SK-N-SH (cell line): Measurements from ENCODE around the gene RHOBTB1. TPM values are rescaled to one million over a fixed set of nuclear protein-coding genes. Genes with fewer than 3 reads are reported as not detected.

Source experiments
- CTCF ChIA-PET: fragments of 300-600, 350-600 bp; formaldehyde crosslinking; extraction: SDS; loops from one replicate; lab custom pipeline; 2021; lab: Yijun Ruan, JAX
- POLR2A ChIA-PET: fragments of 350-600 bp; sonication (Branson Sonifier 250); formaldehyde crosslinking; extraction: SDS; loops from one replicate; lab custom pipeline; 2020; ENCODE audit warnings: antibody characterized with exemption, inconsistent platforms; lab: Yijun Ruan, JAX
- DNase-seq: peaks from one replicate; pipeline ENCODE4 v3.0.0; 2012
- H2AFZ ChIP-seq: fragments of 200-600 bp; sonication (generic); 2 replicates; pipeline ENCODE4 v1.8.1; 2016; ENCODE audit warnings: antibody characterized with exemption, mild to moderate bottlenecking, low read depth
- H3F3A ChIP-seq: fragments of 200-600 bp; sonication (generic); replicated peaks from 2 replicates; pipeline ENCODE3; 2016; ENCODE audit warnings: antibody characterized with exemption, mild to moderate bottlenecking; ENCODE audit not compliant: insufficient read depth
- H3K27ac ChIP-seq, 2 experiments: fragments of 200-500 bp in 1 of 2; fragments of 200-600 bp in 1 of 2; sonication (Bioruptor generic) in 1 of 2; sonication (generic), shearing (Covaris generic) in 1 of 2; 2 replicates each; pipeline versions ENCODE4 v1.5.1 to v1.6.1; 2014 to 2016; ENCODE audit warnings: low read depth in 2 of 2, inconsistent platforms in 1 of 2, low read length in 1 of 2, mild to moderate bottlenecking in 1 of 2, mixed read lengths in 1 of 2
- H3K27me3 ChIP-seq: fragments of 200-600 bp; sonication (generic), shearing (Covaris generic); 2 replicates; pipeline ENCODE4 v1.6.1; 2016; ENCODE audit warnings: mixed run types; ENCODE audit not compliant: insufficient read depth
- H3K36me3 ChIP-seq, 2 experiments: fragments of 200-500 bp in 1 of 2; fragments of 200-600 bp in 1 of 2; sonication (Bioruptor generic) in 1 of 2; sonication (generic) in 1 of 2; replicated peaks in 1 of 2; 2 replicates each; pipeline versions ENCODE3 to v1.5.1; 2014 to 2016; ENCODE audit warnings: low read length in 1 of 2, mild to moderate bottlenecking in 1 of 2; ENCODE audit not compliant: insufficient read depth in 2 of 2, control insufficient read depth in 1 of 2
- H3K4me1 ChIP-seq, 2 experiments: fragments of 200-500 bp in 1 of 2; fragments of 200-600 bp in 1 of 2; sonication (Bioruptor generic) in 1 of 2; sonication (generic), shearing (Covaris generic) in 1 of 2; 2 replicates each; pipeline versions ENCODE4 v1.5.1 to v1.6.1; 2014 to 2016; ENCODE audit warnings: low read depth in 1 of 2, low read length in 1 of 2, mixed run types in 1 of 2; ENCODE audit not compliant: insufficient read depth in 2 of 2, control insufficient read depth in 1 of 2
- H3K4me2 ChIP-seq: fragments of 200-600 bp; sonication (generic), shearing (Covaris generic); 2 replicates; pipeline ENCODE4 v1.6.1; 2017; ENCODE audit warnings: mixed run types
- H3K4me3 ChIP-seq, 2 experiments: fragments of 200-500 bp in 1 of 2; fragments of 200-600 bp in 1 of 2; sonication (Bioruptor generic) in 1 of 2; sonication (generic), shearing (Covaris generic) in 1 of 2; 2 replicates each; pipeline versions ENCODE4 v1.5.1 to v1.8.1; 2014 to 2016; ENCODE audit warnings: low read depth in 2 of 2, inconsistent platforms in 1 of 2, low read length in 1 of 2, mild to moderate bottlenecking in 1 of 2, mixed read lengths in 1 of 2, moderate library complexity in 1 of 2
- H3K79me2 ChIP-seq: fragments of 200-600 bp; sonication (generic); 2 replicates; pipeline ENCODE4 v1.8.1; 2017; ENCODE audit warnings: mild to moderate bottlenecking; ENCODE audit not compliant: insufficient read depth
- H3K9ac ChIP-seq: fragments of 200-600 bp; sonication (generic); 2 replicates; pipeline ENCODE4 v1.6.1; 2017; ENCODE audit warnings: mixed run types
- H3K9me2 ChIP-seq: fragments of 200-600 bp; sonication (generic); 2 replicates; pipeline ENCODE4 v1.6.1; 2017; ENCODE audit warnings: mixed run types
- H3K9me3 ChIP-seq: fragments of 200-600 bp; sonication (generic); 2 replicates; pipeline ENCODE4 v1.6.1; 2017; ENCODE audit warnings: mixed run types, mild to moderate bottlenecking, moderate library complexity
- H4K20me1 ChIP-seq: fragments of 200-600 bp; sonication (generic); 2 replicates; pipeline ENCODE4 v1.6.1; 2017; ENCODE audit warnings: mild to moderate bottlenecking, mixed run types; ENCODE audit not compliant: insufficient read depth
- CHD2 ChIP-seq: fragments of 150-350 bp; IDR thresholded peaks from 2 replicates; pipeline ENCODE4 v1.6.1; 2018; ENCODE audit warnings: low read length; ENCODE audit not compliant: partially characterized antibody
- ELF1 ChIP-seq: IDR thresholded peaks from 2 replicates; pipeline ENCODE4 v1.4.0; 2012
- EP300 ChIP-seq, 2 experiments: IDR thresholded peaks; 2 replicates each; pipeline versions ENCODE4 v1.4.0 to v1.6.1; 2012; ENCODE audit warnings: borderline replicate concordance in 1 of 2, low read depth in 1 of 2, low read length in 1 of 2
- EZH2phosphoT487 ChIP-seq: fragments of 200-600 bp; sonication (generic); IDR thresholded peaks from 2 replicates; pipeline ENCODE4 v1.6.1; 2017; ENCODE audit warnings: low read depth, mixed run types, mild to moderate bottlenecking, antibody characterized with exemption, moderate library complexity, borderline replicate concordance
- GABPA ChIP-seq: IDR thresholded peaks from 2 replicates; pipeline ENCODE4 v1.4.0; 2012; ENCODE audit warnings: low read depth, mild to moderate bottlenecking
- MEF2A ChIP-seq: IDR thresholded peaks from 2 replicates; pipeline ENCODE4 v1.4.0; 2012; ENCODE audit warnings: low read depth, borderline replicate concordance
- MXI1 ChIP-seq: IDR thresholded peaks from 2 replicates; pipeline ENCODE4 v1.6.1; 2012; ENCODE audit warnings: mild to moderate bottlenecking, low read depth, low read length, improper control_type of control experiment
- NFIC ChIP-seq: IDR thresholded peaks from 2 replicates; pipeline ENCODE4 v1.4.0; 2012; ENCODE audit warnings: borderline replicate concordance
- POLR2AphosphoS5 ChIP-seq: IDR thresholded peaks from 2 replicates; pipeline ENCODE4 v1.6.1; 2012; ENCODE audit warnings: low read depth, low read length
- RCOR1 ChIP-seq: fragments of 150-350 bp; IDR thresholded peaks from 2 replicates; pipeline ENCODE4 v1.6.1; 2017; ENCODE audit warnings: antibody characterized with exemption, low read length
- RXRA ChIP-seq: IDR thresholded peaks from 2 replicates; pipeline ENCODE4 v1.4.0; 2012; ENCODE audit warnings: low read depth, mild to moderate bottlenecking, borderline replicate concordance
- SIN3A ChIP-seq: IDR thresholded peaks from 2 replicates; pipeline ENCODE4 v1.6.1; 2012; ENCODE audit warnings: low read depth, mild to moderate bottlenecking, low read length, moderate library complexity, borderline replicate concordance
- TCF12 ChIP-seq: IDR thresholded peaks from 2 replicates; pipeline ENCODE4 v1.4.0; 2012
- YY1 ChIP-seq: IDR thresholded peaks from 2 replicates; pipeline ENCODE4 v1.4.0; 2012; ENCODE audit warnings: low read depth, mild to moderate bottlenecking
- WGBS: methylation state at CpG from one replicate; pipeline ENCODE4 v1.1.6; 2017; ENCODE audit warnings: low lambda C conversion rate; 5-methylcytosine and 5-hydroxymethylcytosine counted together
- polyA plus RNA-seq, 3 experiments: library from polyadenylated mRNA; depleted of rRNA; stranded (reverse); fragments of >200 nt; gene quantifications; 2 replicates each; pipeline ENCODE4 v1.2.3, GENCODE V29; 2012
- TF ChIP-seq, protein P1 (sequence below): IDR thresholded peaks from 2 replicates; pipeline ENCODE4 v1.4.0; 2012; ENCODE audit warnings: low read depth, borderline replicate concordance
- TF ChIP-seq, protein P2 (sequence below): fragments of 150-350 bp; IDR thresholded peaks from 2 replicates; pipeline ENCODE4 v1.6.1; 2016; ENCODE audit warnings: mild to moderate bottlenecking, low read depth, low read length
- TF ChIP-seq, protein P3 (sequence below): IDR thresholded peaks from 2 replicates; pipeline ENCODE4 v1.6.1; 2012; ENCODE audit warnings: mild to moderate bottlenecking, low read depth, low read length, moderate library complexity
- TF ChIP-seq, protein P4 (sequence below): IDR thresholded peaks from 2 replicates; pipeline ENCODE4 v1.4.0; 2012; ENCODE audit warnings: low read depth, borderline replicate concordance

Gene RHOBTB1
- polyA plus RNA-seq, 1 of the 3 experiments (the other 2 are of a cell fraction) = 10.5 TPM

DNA sequence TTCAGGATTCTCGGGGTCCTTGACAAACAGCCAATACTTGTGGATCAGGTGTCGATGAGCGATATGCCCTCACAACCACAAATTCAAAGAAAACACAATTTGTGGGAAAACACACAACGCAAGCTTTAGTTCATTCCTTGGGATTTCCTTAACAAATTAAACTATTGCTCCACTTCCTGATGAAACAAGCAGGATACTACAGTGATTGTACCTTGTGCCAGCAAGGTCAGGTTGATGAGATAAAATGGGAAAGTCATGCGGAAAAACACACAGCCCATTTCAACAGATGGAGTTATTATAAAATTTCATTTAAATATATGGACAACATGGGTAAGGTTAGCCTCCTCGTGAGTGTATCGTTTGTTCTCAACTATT, 8.8 kb upstream of the RHOBTB1 start:
- Histone ChIP-seq H3K9ac (no peak overlapping the region), H3K4me3 (no peak overlapping the region), H3K36me3 (no peaks in the 10 kb centered on the region), H3F3A (peaks cover 8% of the 10 kb centered on the region), H3K4me1 (peaks cover 9 to 13% of the 10 kb centered on the region in 2 experiments), H4K20me1 (no peaks in the 10 kb centered on the region), H3K9me2 (no peaks in the 10 kb centered on the region), H3K4me2 (no peak overlapping the region), H3K9me3 (no peaks in the 10 kb centered on the region), H2AFZ (no peak overlapping the region), H3K79me2 (no peaks in the 10 kb centered on the region), H3K27me3 (no peaks in the 10 kb centered on the region), H3K27ac (no peak overlapping the region)
- POLR2A ChIA-PET = no interaction called here
- 95% methylated on average over 7 of the region's 7 CpGs for WGBS
- no peak for DNase-seq
- TF ChIP-seq RCOR1 = no peak
- TF ChIP-seq, protein P1, sequence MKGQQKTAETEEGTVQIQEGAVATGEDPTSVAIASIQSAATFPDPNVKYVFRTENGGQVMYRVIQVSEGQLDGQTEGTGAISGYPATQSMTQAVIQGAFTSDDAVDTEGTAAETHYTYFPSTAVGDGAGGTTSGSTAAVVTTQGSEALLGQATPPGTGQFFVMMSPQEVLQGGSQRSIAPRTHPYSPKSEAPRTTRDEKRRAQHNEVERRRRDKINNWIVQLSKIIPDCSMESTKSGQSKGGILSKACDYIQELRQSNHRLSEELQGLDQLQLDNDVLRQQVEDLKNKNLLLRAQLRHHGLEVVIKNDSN = no peak
- TF ChIP-seq TCF12 = no peak
- TF ChIP-seq POLR2AphosphoS5 = no peak
- TF ChIP-seq MEF2A = no peak
- TF ChIP-seq RXRA = no peak
- no peak for TF ChIP-seq EZH2phosphoT487
- TF ChIP-seq CHD2 = no peak
- no peak for TF ChIP-seq ELF1
- no peak for TF ChIP-seq MXI1
- TF ChIP-seq, protein P2, sequence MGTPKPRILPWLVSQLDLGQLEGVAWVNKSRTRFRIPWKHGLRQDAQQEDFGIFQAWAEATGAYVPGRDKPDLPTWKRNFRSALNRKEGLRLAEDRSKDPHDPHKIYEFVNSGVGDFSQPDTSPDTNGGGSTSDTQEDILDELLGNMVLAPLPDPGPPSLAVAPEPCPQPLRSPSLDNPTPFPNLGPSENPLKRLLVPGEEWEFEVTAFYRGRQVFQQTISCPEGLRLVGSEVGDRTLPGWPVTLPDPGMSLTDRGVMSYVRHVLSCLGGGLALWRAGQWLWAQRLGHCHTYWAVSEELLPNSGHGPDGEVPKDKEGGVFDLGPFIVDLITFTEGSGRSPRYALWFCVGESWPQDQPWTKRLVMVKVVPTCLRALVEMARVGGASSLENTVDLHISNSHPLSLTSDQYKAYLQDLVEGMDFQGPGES = no peak
- TF ChIP-seq GABPA = no peak
- no peak for TF ChIP-seq YY1
- no peak for TF ChIP-seq SIN3A
- TF ChIP-seq, protein P3, sequence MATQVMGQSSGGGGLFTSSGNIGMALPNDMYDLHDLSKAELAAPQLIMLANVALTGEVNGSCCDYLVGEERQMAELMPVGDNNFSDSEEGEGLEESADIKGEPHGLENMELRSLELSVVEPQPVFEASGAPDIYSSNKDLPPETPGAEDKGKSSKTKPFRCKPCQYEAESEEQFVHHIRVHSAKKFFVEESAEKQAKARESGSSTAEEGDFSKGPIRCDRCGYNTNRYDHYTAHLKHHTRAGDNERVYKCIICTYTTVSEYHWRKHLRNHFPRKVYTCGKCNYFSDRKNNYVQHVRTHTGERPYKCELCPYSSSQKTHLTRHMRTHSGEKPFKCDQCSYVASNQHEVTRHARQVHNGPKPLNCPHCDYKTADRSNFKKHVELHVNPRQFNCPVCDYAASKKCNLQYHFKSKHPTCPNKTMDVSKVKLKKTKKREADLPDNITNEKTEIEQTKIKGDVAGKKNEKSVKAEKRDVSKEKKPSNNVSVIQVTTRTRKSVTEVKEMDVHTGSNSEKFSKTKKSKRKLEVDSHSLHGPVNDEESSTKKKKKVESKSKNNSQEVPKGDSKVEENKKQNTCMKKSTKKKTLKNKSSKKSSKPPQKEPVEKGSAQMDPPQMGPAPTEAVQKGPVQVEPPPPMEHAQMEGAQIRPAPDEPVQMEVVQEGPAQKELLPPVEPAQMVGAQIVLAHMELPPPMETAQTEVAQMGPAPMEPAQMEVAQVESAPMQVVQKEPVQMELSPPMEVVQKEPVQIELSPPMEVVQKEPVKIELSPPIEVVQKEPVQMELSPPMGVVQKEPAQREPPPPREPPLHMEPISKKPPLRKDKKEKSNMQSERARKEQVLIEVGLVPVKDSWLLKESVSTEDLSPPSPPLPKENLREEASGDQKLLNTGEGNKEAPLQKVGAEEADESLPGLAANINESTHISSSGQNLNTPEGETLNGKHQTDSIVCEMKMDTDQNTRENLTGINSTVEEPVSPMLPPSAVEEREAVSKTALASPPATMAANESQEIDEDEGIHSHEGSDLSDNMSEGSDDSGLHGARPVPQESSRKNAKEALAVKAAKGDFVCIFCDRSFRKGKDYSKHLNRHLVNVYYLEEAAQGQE = no peak
- TF ChIP-seq, protein P4, sequence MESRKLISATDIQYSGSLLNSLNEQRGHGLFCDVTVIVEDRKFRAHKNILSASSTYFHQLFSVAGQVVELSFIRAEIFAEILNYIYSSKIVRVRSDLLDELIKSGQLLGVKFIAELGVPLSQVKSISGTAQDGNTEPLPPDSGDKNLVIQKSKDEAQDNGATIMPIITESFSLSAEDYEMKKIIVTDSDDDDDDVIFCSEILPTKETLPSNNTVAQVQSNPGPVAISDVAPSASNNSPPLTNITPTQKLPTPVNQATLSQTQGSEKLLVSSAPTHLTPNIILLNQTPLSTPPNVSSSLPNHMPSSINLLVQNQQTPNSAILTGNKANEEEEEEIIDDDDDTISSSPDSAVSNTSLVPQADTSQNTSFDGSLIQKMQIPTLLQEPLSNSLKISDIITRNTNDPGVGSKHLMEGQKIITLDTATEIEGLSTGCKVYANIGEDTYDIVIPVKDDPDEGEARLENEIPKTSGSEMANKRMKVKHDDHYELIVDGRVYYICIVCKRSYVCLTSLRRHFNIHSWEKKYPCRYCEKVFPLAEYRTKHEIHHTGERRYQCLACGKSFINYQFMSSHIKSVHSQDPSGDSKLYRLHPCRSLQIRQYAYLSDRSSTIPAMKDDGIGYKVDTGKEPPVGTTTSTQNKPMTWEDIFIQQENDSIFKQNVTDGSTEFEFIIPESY = no peak
- TF ChIP-seq EP300 (IDR thresholded peaks at IDR 0.05; ENCODE audit: borderline replicate concordance in 1 of 2, low read depth in 1 of 2, low read length in 1 of 2) = no peak
- no peak for TF ChIP-seq NFIC
- CTCF ChIA-PET = no interaction called here
